Stomach (tissue), 4 donors: ENCODE results near the gene ITGA3.

Experiments
- CTCF ChIP-seq, 7 experiments: fragments of 450-650 bp in 4 of 7; fragments of 200-600 bp in 3 of 7; sonication (generic) in 3 of 7; IDR thresholded peaks; one replicate each; pipeline ENCODE4 v1.5.1; 2016 to 2019; ENCODE audit warnings: antibody characterized with exemption in 7 of 7, control low read depth in 2 of 7, mild to moderate bottlenecking in 1 of 7
- EP300 ChIP-seq: sonication (generic); formaldehyde crosslinking; IDR thresholded peaks from one replicate; pipeline ENCODE4 v1.6.1; 2017; ENCODE audit warnings: antibody characterized with exemption
- POLR2A ChIP-seq, 4 donors: fragments of 450-650 bp; IDR thresholded peaks; one replicate each; pipeline ENCODE4 v1.6.1; 2016; ENCODE audit warnings: antibody characterized with exemption in 4 of 4, control low read depth in 2 of 4, mild to moderate bottlenecking in 1 of 4, moderate library complexity in 1 of 4
- POLR2AphosphoS5 ChIP-seq, 3 donors: sonication (generic); formaldehyde crosslinking; IDR thresholded peaks; one replicate each; pipeline ENCODE4 v1.6.1; 2016; ENCODE audit warnings: antibody characterized with exemption in 3 of 3

- no peak for TF ChIP-seq POLR2A (IDR thresholded peaks at IDR 0.05)
- peak; percentile 55 to 67 (median 56) for TF ChIP-seq POLR2AphosphoS5 (IDR thresholded peaks at IDR 0.05)
- TF ChIP-seq EP300, result no peak
- no peak for TF ChIP-seq CTCF (IDR thresholded peaks at IDR 0.05)
These were observed at the start of gene ITGA3 for GRCh38 chr17:50055426-50056216.
